GF-D8 (cell line): Measurements from ENCODE around the gene ZNF77.
"Not testable (repeated sequence)": the region's sequence is repeated elsewhere in the genome, so short reads cannot be mapped to it uniquely, and the experiment has no call there.

Experiments
- DNase-seq: peaks from one replicate; lab custom pipeline; 2025; lab: John Stamatoyannopoulos, UW

The ZNF77 gene

DNA sequence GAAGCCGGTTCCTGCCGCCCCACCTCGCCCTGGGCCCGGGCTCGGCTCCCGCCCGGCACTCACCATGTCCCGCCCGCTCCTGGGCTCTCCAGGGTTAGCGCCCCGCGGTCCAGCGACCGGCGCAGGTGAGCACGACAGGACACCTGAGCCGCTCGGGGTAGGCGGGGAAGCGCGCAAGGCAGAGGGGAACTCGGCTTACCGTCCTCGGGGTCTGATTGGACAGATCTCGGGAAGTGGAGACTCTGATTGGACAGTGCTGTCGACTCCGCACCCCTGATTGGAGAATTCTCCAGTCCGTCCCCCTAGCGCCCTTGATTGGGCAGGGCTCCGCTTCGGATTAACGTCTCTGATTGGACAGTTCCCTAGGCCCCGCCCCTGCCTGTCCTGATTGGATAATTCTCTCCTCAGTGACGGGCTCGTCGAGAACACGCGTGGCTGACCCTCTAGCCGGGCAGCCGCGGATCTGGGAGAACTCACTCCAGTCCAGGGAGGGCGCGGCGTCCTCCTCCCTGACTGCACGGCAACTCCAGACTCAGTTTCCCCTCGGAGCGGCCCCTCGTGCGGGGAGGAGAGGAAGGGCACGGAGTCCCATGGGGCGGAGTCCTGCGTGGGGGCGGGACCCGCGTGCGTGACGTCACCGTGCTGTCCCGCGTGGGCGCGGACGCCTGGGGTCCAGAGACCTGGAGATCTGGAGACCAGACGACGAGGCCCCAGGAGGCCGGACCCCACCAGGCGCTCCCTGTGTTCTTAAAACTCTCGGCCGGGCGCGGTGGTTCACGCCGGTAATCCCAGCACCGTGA is at the start of gene ZNF77:
Gene ZNF77, minus strand, starts transcription at position 197 of the 800 bp plus-strand sequence. Its CDS starts 131 bp downstream, at position 66.
- DNase-seq: peak; percentile 93

GRCh38 chr19:2993579-2993978 is 48.8 kb upstream of the ZNF77 start:
- DNase-seq: no peak

DNA sequence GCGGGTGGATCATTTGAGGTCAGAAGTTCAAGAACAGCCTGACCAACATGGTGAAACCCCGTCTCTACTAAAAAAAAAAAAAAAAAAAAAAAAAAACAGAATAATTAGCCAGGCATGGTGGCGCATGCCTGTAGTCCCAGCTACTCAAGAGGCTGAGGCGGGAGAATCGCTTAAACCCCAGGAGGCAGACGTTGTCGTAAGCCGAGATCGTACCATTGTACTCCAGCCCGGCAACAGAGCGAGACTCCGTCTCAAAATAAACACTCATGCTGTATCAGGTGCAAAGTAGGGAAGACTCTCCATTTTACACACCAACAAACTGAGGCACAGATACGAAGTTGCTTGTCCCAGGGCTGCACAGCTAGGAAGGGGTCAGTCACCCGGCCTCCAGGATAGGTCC is 48.2 kb upstream of the ZNF77 start:
- no peak for DNase-seq

DNA sequence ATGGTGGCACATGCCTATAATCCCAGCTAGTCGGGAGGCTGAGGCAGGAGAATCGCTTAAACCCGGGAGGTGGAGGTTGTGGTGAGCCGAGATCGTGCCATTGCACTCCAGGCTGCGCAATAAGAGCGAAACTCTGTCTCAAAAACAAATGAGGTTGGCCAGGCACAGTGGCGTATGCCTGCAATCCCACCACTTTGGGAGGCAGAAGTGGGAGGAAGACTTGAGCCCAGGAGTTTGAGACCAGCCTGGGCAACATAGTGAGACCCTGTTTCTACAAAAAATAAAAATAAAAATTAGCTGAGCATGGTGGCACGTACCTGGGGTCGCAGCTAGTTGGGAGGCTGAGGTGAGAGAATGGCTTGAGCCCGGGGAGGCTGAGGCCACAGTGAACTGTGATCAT is 47.6 kb upstream of the ZNF77 start:
- DNase-seq: not testable (repeated sequence)

GRCh38 chr19:2989236-2989946 is 44.6 kb upstream of the ZNF77 start:
- DNase-seq: no peak

DNA sequence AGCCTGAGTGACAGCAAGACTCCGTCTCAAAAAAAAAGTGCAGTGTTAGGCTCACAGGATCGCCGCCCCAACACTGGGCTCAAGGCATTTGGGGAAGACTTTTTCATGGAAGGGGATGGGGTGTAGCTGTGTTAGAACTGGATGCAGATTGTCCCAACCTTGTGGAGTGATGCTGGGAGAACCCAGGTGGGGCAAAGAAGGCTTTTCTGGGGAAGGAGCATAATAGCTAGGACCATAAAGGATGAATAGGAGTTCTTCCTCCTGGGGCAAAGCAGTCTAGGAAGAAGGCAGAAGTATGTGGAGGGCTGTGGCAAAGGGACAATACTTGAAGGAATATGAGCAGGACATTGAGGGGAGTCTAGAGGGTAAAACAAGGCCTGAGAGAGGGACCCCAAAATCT is 43.8 kb upstream of the ZNF77 start:
- DNase-seq: no peak

- no peak for DNase-seq
Observed at GRCh38 chr19:2987797-2988196, 43.0 kb upstream of the ZNF77 start.

- DNase-seq: no peak
Observed at GRCh38 chr19:2986951-2987524, 42.3 kb upstream of the ZNF77 start.

- DNase-seq: no peak
Observed at GRCh38 chr19:2984215-2984528, 39.4 kb upstream of the ZNF77 start.

- no peak for DNase-seq
Observed at GRCh38 chr19:2983351-2984214, 38.8 kb upstream of the ZNF77 start.

DNA sequence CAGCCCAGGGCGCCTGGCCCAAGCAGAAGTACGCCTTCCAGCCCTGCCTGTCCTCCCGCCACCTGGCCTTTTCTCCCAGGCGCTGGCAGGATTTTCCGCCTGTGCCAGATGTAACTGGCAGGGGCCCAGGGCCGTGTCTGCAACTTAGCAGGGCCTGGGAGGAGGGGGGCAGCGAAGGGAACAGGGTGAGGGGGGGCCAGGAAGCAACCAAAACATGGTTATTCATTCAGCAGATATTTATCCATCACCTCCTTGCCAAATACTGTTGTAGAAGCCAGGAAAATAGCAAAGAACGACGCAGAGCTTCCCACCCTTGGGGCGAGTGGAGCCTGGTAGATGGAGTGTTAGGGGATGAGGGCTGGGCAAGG is 38.2 kb upstream of the ZNF77 start:
- DNase-seq: no peak

DNA sequence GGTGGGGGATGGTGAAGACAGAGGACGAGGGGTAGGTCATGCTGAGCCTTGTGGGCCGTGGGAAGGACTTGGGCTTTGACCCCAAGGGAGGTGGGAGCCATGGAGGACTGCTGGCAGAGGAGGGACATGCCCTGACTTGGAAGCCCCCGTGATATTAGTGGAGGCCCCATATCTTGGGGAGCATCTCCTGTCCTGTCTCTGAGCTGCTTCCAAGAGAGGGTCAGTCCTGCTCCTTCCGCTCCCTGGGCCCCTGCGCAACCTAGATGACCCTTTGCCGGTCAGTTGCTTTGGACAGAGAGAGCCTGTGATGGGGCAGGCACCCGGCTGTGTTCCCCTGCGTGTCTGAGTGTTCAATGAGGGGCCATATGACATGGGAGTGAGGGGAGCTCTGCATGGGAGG is 37.8 kb upstream of the ZNF77 start:
- DNase-seq: no peak

GRCh38 chr19:2981898-2982297 is 37.1 kb upstream of the ZNF77 start:
- DNase-seq: no peak

DNA sequence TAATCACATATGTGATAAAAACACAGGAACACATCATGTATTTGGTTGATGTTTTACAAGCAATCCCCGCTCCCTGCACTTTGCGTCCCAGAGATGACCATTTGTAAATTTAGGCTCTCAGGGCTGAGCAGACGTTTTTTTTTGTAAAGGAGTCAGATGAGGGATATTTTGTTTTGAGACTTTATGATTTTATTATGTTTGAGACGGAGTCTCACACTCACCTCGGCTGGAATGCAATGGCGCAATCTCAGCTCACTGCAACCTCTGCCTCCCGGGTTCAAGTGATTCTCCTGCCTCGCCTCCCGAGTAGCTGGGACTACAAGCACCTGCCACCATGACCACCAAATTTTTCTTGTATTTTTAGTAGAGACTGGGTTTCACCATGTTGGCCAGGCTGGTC is 34.0 kb upstream of the ZNF77 start:
- no peak for DNase-seq

GRCh38 chr19:2978166-2978767 is 33.5 kb upstream of the ZNF77 start:
- no peak for DNase-seq

DNA sequence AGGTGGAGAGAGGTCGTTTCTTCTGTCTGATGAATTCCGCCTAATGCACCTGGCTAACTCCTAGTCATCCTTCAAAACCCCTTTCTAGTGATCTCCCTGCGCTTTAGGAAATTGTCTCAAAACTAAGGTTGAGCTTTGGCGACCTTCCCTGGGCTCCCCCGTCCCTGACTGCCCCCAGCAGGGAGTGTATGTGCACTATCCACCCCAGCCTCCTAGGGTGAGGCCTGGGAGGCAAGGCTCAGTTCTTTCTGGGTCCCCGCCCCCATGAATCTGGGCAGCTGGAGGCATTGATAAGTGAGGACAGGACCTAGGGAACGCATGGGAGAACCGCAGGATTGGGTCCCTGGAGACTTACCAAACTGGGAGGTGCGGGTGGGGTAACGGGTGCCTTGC is 33.0 kb upstream of the ZNF77 start:
- no peak for DNase-seq

DNA sequence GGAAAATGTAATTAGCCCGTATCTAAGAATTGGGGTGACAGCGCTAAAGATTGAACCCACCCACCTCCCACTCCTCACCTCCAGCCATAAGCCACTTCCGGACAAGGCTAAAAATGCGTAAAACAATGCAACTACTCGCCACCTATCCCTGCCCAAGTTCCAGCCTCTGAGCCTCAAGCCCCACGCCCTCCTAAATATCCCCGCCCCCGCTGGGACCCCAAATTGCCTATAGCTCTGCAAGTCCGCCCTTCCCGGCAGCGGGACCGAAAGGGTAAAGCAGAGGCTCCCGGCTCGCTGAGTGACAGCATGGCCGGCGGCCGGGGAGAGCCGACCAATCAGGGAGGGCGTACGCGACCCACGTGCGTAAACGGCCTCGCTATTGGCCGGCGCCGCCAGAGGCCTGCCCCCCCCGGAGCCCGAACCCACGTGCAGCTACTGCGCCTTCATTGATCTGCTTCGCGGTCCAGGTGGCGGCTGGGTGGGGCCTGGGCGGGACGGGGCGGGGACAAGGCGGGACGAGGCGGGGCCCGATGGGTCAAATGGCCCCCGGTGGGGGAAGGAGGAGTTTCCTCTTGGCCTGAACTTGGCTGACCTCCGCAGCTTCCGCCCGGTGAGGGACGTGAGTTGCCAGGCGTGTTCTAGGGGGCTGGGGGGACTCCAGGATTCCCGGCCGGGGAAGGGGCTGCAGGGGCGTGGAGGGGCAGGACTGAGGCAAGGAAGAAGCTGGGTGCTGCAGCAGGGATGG is 32.4 kb upstream of the ZNF77 start, which contains the start of gene TLE6:
Gene TLE6, plus strand, starts transcription at position 564 of the 745 bp plus-strand sequence. CDS start 670 bp downstream, outside the sequence.
- peak; percentile 81 for DNase-seq

DNA sequence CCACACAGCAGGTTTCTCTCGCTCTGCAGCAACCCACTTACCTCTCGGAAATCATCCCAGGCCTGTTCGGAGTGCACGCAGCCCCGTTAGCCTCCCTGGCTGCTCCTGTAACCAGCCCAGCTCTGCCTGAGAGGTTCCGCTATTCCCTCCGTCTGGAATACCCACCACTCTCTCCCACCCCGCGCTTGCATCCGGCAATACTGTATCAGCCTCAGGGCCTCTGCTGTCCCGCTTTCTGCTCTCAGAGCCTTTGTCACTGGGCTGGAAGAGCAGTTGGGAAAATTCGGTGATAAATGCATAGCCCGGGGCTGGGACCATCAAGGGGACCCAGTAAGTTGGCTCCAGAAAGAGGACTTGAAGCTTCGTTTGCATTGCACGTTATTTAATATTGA is 31.8 kb upstream of the ZNF77 start:
- no peak for DNase-seq

DNA sequence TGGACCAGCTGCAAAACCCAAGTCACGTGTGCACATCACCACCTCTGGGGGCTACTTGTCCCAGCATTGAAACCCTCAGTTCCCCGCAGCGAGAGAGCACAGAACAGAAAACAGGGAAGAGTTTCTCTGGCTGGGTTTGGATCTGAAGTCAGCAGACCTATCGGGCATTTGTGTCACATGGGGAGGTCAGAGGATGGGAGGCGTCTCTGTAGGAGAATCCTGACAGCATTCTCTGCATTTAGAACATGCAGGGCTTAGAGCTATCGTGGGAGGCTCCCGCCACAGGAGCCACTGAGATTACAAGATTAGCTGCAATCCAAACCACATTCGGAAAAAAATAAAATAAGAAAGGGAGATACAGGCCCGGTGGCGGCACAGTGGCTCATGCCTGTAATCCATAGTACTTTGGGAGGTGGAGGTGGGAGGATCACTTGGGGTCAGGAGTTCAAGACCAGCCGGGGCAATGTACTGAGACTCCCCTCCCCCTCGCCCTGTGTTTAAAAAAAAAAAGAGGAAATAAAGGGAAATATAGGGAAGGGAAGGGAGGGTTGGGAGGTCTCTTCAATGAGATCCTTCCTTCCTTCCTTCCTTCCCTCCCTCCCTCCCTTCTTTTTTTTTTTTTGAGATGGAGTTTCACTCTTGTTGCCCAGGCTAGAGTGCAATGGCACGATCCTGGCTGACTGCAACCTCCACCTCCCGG is 29.7 kb upstream of the ZNF77 start:
- peak; percentile 84 for DNase-seq

- no peak for DNase-seq
Observed at GRCh38 chr19:2973229-2973628, 28.5 kb upstream of the ZNF77 start.
